Measurements from ENCODE around the gene TPRN. TPM values are rescaled to one million over a fixed set of nuclear protein-coding genes. Genes with fewer than 3 reads are reported as not detected.

The TPRN gene
- polyA plus RNA-seq, 3 donors = 14.6 to 23.2 (median 22.0) TPM

DNA sequence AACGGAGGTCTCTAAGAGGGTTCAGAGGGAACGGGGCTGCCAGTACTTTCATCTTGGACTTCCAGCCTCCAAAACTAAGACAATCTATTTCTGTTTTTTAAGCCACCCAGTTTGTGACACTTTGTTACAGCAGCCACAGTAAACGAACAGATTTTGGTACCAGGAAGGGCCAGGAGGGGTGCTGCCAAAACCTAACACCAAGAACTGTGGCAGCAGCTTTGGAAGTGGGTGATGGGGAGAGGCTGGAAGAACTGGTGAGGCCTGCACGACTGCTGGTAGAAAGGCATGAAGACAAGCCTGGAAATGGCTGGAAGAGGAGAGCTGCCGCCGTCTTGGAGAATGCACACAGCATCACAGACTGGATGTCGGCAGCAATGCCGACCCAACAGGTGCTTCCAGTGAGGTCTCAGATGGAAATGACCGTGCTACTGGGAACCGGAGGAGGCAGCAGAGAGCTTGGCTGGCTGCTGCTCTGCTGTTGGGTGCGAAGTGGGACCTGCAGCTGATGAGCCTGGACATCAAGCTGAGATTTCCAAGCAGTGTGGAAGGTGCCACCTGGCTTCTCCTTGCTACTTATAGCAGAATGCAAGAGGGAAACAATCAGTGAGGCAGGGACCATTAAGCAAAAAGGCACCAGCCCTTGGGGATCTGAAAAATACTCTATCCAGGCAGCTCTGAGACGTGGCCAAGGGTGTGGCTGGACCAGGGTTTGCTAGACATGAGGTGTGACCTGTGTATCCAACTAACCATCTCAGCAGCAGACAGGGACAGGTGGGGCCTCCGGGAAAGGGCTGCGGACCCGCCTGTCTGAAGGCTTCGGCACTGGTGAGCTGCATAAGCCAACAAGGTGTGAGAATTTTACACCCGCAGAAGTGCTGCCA is 24.0 kb downstream of the TPRN start:
- DNase-seq = no peak

DNA sequence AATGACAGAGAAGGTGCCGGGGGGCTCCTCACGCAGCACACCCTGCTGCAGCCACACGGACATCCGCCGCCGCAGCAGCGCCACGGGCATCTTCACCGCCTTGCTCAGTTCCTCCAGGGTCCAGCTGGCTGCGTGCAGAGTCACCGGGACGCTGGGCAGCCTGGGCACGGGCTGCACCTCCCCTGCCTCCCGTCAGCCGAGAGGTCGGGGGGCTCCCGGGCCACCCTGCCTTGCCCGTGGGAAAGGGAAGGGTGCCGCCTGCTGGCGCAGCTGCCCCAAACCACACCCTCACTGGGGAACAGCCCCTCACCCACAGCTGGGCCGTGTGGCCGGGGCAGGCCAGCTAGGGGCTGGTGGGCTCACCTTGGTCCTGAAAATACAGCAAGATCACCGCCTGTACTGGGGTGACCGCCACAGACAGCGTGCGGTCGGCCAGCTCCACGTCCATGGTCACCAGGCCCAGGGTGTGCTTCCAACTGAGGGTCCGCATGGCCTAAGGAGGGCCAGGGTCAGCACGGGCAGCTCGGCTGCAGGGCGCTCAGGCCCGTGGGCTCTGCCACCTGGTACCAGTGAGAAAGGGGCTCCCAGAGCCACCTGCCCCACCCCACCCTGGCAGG is 25.1 kb downstream of the TPRN start:
- DNase-seq = no peak

GRCh38 chr9:137174722-137175293 is 25.7 kb downstream of the TPRN start:
- no peak for DNase-seq

DNA sequence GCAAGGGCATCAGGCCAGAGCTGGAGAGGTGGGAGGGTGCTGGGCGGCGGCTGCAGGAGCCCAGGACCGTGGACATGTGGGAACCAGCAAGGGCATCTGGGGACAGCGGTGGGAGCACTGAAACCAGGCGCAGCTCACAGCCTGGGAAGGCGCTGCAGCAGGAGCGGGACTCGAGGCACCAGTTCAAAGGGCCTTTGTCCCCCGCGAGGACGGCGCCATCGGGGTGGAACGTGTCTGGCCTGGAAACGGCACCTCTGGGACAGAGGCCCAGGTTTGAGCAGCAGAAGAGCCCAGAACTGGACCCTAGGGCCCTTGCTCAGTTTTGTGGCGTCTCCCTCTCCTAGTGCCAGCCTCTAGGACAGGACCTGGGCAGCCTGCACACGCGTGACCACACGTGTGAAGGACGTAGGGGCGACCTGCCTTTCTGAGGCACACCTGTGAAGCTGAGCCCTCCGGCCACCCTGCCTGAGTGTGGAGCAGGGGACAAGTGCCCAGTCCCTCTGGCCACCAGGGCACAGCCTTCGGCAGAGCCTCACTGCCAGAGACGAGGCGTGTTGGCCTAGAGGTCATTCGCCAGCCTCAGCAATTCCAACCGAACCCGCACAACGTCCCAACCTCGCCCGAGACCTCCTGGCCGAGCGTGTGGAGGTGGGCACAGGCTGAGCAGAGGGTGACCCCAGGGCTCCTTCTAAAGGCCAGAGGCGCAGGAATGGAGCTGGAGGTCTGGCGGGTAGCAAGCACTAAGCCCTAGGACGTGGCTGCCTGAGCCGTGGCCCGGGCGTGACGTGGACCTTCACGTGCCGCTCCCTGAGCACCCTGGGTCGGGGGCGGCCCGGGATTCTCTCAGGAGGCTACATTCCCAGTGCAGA is 26.5 kb downstream of the TPRN start:
- DNase-seq = no peak

DNA sequence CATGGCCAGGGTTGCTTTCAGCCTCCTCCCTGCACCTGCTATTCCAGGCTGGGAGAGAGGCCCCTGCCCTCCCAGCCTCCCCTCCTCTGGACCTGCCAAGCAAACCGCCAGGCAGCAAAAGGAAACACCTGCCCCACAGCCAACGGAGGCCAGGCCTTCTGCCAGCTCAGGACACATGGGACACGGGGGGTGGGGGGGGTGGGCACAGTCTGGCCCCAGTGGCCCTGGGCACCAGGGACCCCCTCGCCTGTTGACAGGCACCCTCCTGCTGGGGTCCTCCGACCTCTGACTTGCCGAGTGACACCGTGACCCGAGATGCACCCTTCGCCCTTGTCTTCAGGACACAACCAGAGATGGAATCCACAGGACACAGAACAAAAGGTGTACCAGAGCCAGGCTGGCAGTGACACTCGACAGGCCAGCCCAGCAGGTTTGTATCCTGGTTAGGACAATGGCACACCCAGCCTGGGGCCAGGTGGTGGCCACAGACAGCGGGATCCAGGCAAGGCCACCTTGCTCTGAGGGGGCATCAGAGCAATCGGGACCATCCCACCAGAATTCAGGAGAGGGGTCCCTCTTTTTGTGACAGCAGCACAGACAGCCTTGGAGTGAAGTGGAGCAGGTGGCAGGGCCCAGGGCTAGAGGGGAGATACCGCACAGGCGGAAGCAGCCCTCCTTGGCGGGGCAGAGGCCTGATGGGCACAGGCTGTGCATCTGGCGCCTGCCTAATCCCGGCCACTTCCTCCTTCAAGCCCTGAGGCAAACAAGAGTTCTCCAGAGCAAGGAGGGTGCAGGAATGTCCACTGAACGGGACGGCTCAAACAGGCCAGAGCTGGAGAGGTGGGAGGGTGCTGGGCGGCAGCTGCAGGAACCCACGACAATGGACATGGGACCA is 27.4 kb downstream of the TPRN start:
- DNase-seq = no peak

GRCh38 chr9:137171149-137171900 is 29.2 kb downstream of the TPRN start:
- DNase-seq = no peak

DNA sequence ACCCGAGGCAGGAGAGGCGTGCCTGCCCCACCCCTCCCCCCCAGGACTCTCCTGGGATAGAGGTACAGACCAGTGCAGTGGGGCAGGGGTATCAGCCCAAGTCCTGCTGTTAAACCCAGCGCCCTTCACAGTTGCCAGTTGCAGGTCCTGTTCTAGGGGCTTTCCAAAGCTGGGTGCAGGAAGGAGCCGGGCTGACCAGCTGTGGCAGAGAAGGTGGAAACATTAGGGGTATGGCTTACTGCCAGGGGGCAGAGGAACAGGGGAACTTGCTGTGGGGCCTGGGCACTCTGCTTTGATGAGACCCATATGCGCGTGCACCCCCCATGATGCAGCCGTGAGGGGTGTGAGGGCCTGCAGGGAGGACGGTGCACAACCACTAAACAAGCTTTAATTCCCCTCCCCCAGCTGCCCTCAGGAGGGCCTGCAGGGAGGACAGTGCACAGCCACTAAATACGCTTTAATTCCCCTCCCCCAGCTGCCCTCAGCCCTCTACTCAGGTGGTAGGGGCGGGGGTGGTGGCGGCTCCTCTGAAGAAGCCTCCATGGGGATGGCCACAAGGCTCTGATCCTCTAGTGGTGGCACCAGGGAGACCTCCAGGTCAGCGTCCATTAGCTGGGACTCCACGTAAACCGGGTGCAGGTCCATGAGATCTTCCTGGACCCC is 29.9 kb downstream of the TPRN start:
- no peak for DNase-seq

- DNase-seq = no peak
Measured at GRCh38 chr9:137169896-137170358, 30.6 kb downstream of the TPRN start, which contains the start of gene LRRC26. LRRC26 (minus strand) TSS chr9:137170051; CDS start chr9:137169943, 108 bp downstream.

DNA sequence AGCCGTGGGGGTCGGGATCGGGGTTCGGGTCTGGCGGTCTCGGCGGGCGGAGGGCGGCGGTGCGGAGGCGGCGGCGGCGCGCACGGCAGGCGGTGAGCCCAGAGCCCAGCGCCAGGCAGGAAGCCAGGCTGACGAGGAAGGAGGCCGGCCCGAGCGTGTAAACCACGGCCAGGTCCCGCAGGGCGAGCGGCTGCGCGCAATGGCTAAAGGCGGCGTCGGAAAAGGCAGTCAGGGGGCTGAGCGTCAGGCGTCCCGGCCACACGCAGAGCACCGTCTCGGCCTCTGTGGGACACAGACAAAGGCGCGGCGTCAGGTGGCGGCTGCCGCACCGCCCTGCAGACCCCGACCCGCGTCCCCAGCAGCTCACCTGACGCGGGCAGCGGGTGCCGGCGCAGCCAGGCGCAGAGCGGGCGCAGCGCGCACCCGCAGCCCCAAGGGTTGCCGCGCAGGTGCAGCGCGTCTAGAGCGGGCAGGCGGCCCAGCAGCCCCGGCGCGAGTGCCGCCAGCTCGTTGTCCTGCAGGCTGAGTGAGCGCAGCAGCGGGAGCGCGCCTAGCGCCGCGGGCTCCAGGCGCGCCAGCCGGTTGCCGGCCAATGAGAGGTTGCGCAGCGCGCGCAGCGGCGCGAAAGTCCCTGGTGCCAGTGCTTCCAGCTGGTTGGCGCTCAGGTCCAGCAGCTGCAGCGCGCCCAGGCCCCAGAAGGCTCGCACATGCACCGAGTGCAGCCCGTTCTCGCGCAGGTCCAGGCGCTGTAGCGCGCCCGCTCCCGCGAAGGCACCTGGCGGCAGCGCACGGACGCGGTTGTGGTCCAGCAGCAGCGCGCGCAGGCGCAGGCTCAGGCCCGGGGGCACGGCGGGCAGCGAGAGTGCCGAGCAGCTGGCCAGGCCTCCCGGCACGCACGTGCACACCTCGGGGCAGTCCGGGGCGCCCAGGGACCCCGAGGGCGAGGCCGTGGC is 31.4 kb downstream of the TPRN start:
- peak; percentile 42 for DNase-seq

- no peak for DNase-seq
Measured at GRCh38 chr9:137168573-137168903, 32.0 kb downstream of the TPRN start.

DNA sequence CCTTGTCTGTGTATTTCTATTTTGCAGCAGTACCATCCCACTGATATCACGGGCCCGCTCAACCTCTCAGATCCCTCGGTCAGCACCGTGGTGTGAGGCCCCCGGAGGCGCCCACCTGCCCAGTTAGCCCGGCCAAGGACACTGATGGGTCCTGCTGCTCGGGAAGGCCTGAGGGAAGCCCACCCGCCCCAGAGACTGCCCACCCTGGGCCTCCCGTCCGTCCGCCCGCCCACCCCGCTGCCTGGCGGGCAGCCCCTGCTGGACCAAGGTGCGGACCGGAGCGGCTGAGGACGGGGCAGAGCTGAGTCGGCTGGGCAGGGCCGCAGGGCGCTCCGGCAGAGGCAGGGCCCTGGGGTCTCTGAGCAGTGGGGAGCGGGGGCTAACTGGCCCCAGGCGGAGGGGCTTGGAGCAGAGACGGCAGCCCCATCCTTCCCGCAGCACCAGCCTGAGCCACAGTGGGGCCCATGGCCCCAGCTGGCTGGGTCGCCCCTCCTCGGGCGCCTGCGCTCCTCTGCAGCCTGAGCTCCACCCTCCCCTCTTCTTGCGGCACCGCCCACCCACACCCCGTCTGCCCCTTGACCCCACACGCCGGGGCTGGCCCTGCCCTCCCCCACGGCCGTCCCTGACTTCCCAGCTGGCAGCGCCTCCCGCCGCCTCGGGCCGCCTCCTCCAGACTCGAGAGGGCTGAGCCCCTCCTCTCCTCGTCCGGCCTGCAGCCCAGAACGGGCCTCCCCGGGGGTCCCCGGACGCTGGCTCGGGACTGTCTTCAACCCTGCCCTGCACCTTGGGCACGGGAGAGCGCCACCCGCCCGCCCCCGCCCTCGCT is 32.6 kb downstream of the TPRN start:
- DNase-seq = no peak

DNA sequence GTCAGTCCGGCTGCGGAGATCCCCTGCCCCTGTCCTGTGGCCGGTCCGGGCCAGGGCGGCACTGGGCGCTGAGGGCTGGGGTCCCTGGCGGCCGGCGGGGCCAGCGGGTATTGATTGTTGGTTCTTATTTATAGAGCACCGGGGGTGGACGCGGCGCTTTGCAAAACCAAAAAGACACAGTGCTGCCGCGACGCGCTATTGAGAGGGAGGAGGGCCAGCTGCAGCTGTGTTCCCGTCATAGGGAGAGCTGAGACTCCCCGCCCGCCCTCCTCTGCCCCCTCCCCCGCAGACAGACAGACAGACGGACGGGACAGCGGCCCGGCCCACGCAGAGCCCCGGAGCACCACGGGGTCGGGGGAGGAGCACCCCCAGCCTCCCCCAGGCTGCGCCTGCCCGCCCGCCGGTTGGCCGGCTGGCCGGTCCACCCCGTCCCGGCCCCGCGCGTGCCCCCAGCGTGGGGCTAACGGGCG is 33.2 kb downstream of the TPRN start:
- DNase-seq = no peak

- no peak for DNase-seq
Measured at GRCh38 chr9:137166380-137167229, 33.9 kb downstream of the TPRN start.

GRCh38 chr9:137165250-137165836 is 35.2 kb downstream of the TPRN start:
- DNase-seq = no peak

GRCh38 chr9:137164370-137165249 is 35.9 kb downstream of the TPRN start:
- DNase-seq = no peak

All from renal pelvis (tissue), 4 donors.